ENCODE measurements around the gene WDR73. TPM values are rescaled to one million over a fixed set of nuclear protein-coding genes. Genes with fewer than 3 reads are reported as not detected.

Gene WDR73
- total and polyA plus RNA-seq, 9 of the 15 experiments (the other 6 are each of a cell fraction or from before 2014, with no cell fraction given) = 9.2 to 25.4 (median 21.7) TPM

DNA sequence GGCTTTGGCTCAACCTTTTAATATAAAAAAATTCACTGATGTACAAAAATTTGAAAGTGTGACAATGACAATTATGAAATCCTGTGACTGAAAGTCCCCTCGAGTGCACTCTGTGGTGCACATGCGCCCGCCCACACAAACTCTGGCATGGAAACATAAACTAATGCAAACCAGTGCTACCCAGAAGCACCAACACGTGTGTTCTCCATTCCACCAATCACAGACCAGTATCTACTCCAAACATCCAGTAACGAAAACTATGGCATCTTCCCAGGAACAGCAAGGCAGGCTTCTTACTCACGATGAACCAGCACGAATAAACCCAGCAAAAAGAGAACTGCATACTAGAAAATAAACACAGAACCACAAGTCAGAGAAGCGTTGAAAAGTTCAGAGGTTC, 15.6 kb upstream of the WDR73 start:
- FAIRE-seq = no peak
- H3K9ac ChIP-seq (ENCODE audit: insufficient read depth in 1 of 2, low read depth in 2 of 2, low read length in 2 of 2) = no peak overlapping the region
- intact Hi-C loops (cut with micrococcal nuclease) = no loop called here
- H4K20me1 ChIP-seq (replicated peaks; ENCODE audit: control insufficient read depth, insufficient read depth, low read length) = no peaks in the 10 kb centered on the region
- H2AFZ ChIP-seq (ENCODE audit: low read depth, low read length) = no peak overlapping the region
- no peaks in the 10 kb centered on the region for H3K27me3 ChIP-seq (ENCODE audit: control insufficient read depth in 2 of 2, insufficient read depth in 2 of 2, low read length in 2 of 2)
- H3K4me3 ChIP-seq = no peak overlapping the region
- DNase-seq (ENCODE audit: extremely low read depth in 1 of 4, low spot score in 3 of 4) = no peak
- H3K4me2 ChIP-seq (ENCODE audit: insufficient read depth, low read length) = no peak overlapping the region
- no peaks in the 10 kb centered on the region for H3K9me3 ChIP-seq (replicated peaks; ENCODE audit: control insufficient read depth, insufficient read depth, low read depth, low read length)
- 91% methylated on average over 8 of the region's 8 CpGs for WGBS (ENCODE audit: insufficient coverage, low coverage, missing lambda C conversion rate)
- CTCF ChIA-PET (ENCODE audit: low intra/inter-chr PET ratio) = no interaction called here
- peaks cover 74% of the 10 kb centered on the region for H3K36me3 ChIP-seq (ENCODE audit: control insufficient read depth, insufficient read depth, low read length)
- H3K9me1 ChIP-seq (ENCODE audit: control insufficient read depth, insufficient read depth, low read length) = no peaks in the 10 kb centered on the region
- in situ Hi-C loops (cut with MboI) = no loop called here
- TSS peak; percentile 51 for BruUV-seq (replicated peaks)
- no peak for TF ChIP-seq HNRNPK (IDR thresholded peaks at IDR 0.05; ENCODE audit: low read depth, low read length, poor library complexity, severe bottlenecking)
- no peaks in the 10 kb centered on the region for H3K4me1 ChIP-seq (replicated peaks in 1 of 2; ENCODE audit: control insufficient read depth in 2 of 2, insufficient read depth in 2 of 2, low read length in 2 of 2)
- no peaks in the 10 kb centered on the region for H3K79me2 ChIP-seq (ENCODE audit: control insufficient read depth, insufficient read depth, low read length)
- no peak for ATAC-seq
- POLR2A ChIA-PET = no interaction called here
- no peak overlapping the region for H3K27ac ChIP-seq (ENCODE audit: extremely low read depth, low read depth, low read length)

DNA sequence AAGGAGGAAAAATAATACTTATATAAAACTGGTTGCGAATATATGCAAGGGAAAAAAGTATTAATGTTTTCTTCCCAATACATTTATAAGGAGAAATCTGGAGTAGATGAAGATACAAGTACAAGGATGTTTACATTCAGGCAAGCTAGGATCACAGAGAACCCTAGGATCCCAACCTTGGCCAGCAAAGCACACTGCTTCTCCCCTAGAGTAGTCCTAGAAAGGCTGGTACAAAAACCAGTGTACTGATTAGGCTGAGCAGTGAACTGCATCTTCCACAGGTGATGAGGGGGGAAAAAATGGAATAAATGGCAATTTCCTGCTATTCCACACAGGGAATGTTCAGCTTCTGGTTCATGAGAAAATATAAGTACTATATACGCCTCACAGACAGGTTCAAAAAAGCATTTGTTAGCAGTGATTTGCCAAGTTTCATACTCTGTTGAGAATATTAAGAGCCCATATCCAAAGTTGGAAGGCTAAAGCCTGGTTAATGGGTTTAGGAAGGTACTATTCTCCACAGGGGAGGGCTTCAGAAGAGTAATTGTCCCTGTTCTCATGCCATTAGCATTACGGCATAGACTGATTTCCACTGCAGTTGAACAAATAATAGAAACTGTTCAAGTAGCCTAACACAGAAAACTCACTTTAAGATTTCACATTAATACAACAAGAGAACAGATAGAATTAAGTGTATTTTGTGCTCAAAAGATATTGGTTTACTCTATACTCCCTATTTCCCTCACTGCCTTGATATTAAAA, 14.3 kb upstream of the WDR73 start:
- POLR2A ChIA-PET = interaction anchor here (0.6 kb wide), 1 partner anchor 83 kb away, joined by 3 read pairs; no protein-coding TSS in a partner anchor
- H3K4me1 ChIP-seq (replicated peaks in 1 of 2; ENCODE audit: control insufficient read depth in 2 of 2, insufficient read depth in 2 of 2, low read length in 2 of 2) = no peaks in the 10 kb centered on the region
- no peak overlapping the region for H3K4me3 ChIP-seq
- no peak overlapping the region for H3K4me2 ChIP-seq (ENCODE audit: insufficient read depth, low read length)
- H3K9me1 ChIP-seq (ENCODE audit: control insufficient read depth, insufficient read depth, low read length) = no peaks in the 10 kb centered on the region
- no peak overlapping the region for H3K27ac ChIP-seq (ENCODE audit: extremely low read depth, low read depth, low read length)
- H3K27me3 ChIP-seq (ENCODE audit: control insufficient read depth in 2 of 2, insufficient read depth in 2 of 2, low read length in 2 of 2) = no peaks in the 10 kb centered on the region
- DNase-seq (ENCODE audit: extremely low read depth in 1 of 4, low spot score in 3 of 4) (no peak), ATAC-seq (no peak), FAIRE-seq (no peak)
- CTCF ChIA-PET (ENCODE audit: low intra/inter-chr PET ratio) = no interaction called here
- BruUV-seq (replicated peaks) = no TSS peak
- no peaks in the 10 kb centered on the region for H3K79me2 ChIP-seq (ENCODE audit: control insufficient read depth, insufficient read depth, low read length)
- in situ Hi-C loops (cut with MboI) (no loop called here), intact Hi-C loops (cut with micrococcal nuclease) (no loop called here)
- H3K9ac ChIP-seq (ENCODE audit: insufficient read depth in 1 of 2, low read depth in 2 of 2, low read length in 2 of 2) = no peak overlapping the region
- H4K20me1 ChIP-seq (replicated peaks; ENCODE audit: control insufficient read depth, insufficient read depth, low read length) = no peaks in the 10 kb centered on the region
- WGBS (ENCODE audit: insufficient coverage, low coverage, missing lambda C conversion rate) = 96% methylated on average over 3 of the region's 3 CpGs
- peaks cover 70% of the 10 kb centered on the region for H3K36me3 ChIP-seq (ENCODE audit: control insufficient read depth, insufficient read depth, low read length)
- no peaks in the 10 kb centered on the region for H3K9me3 ChIP-seq (replicated peaks; ENCODE audit: control insufficient read depth, insufficient read depth, low read depth, low read length)
- H2AFZ ChIP-seq (ENCODE audit: low read depth, low read length) = no peak overlapping the region
- TF ChIP-seq RFX1 (IDR thresholded peaks at IDR 0.05) = no peak
- TF ChIP-seq ASH1L (IDR thresholded peaks at IDR 0.05; ENCODE audit: borderline replicate concordance, low read depth, partially characterized antibody) = no peak
